Measurements from ENCODE around the gene CAPN5.

CAPN5 gene

DNA sequence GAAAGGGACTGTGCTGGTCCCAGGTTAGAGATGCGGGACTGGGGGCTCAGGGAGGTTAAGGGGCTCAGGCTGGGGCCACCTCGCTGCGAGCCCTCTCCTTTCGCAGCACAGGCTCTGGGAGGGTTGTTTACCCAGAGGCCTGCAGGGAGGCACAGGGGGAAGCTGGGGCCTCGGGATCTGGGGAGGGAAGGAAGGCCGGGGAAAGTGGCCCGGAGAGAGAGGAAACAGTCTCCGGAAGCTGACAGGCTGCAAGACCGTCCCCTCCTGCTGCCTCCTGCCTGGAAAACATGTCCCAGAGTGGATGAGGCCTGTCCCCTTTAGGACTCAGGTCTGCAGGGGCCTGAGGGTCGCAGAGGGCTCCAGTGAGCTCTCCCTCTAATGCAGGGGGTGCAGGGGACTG, 106.7 kb downstream of the CAPN5 start:
- Histone ChIP-seq H3K4me3 (no peak overlapping the region), H3K27ac (peak overlapping the region in 1 of 2 donors; percentile 28)
- no peak for DNase-seq (ENCODE audit: low spot score)
- TF ChIP-seq, protein P1, sequence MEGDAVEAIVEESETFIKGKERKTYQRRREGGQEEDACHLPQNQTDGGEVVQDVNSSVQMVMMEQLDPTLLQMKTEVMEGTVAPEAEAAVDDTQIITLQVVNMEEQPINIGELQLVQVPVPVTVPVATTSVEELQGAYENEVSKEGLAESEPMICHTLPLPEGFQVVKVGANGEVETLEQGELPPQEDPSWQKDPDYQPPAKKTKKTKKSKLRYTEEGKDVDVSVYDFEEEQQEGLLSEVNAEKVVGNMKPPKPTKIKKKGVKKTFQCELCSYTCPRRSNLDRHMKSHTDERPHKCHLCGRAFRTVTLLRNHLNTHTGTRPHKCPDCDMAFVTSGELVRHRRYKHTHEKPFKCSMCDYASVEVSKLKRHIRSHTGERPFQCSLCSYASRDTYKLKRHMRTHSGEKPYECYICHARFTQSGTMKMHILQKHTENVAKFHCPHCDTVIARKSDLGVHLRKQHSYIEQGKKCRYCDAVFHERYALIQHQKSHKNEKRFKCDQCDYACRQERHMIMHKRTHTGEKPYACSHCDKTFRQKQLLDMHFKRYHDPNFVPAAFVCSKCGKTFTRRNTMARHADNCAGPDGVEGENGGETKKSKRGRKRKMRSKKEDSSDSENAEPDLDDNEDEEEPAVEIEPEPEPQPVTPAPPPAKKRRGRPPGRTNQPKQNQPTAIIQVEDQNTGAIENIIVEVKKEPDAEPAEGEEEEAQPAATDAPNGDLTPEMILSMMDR (IDR thresholded peaks at IDR 0.05) = no peak

DNA sequence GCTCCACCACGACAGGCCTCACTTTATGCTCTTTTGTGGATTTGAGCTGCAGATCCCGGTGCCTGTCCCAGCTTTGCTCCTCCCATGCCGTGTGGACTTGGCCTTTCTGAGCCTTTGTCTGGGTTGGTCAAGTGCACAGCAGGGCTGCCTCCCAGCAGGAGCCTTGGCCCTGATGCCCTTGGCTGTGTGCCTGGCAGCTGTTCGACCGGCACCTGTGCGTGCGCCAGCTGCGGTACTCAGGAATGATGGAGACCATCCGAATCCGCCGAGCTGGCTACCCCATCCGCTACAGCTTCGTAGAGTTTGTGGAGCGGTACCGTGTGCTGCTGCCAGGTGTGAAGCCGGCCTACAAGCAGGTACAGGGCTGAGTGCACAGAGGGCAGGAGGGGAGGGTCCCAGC, 107.8 kb downstream of the CAPN5 start:
- no peak for DNase-seq (ENCODE audit: low spot score)

DNA sequence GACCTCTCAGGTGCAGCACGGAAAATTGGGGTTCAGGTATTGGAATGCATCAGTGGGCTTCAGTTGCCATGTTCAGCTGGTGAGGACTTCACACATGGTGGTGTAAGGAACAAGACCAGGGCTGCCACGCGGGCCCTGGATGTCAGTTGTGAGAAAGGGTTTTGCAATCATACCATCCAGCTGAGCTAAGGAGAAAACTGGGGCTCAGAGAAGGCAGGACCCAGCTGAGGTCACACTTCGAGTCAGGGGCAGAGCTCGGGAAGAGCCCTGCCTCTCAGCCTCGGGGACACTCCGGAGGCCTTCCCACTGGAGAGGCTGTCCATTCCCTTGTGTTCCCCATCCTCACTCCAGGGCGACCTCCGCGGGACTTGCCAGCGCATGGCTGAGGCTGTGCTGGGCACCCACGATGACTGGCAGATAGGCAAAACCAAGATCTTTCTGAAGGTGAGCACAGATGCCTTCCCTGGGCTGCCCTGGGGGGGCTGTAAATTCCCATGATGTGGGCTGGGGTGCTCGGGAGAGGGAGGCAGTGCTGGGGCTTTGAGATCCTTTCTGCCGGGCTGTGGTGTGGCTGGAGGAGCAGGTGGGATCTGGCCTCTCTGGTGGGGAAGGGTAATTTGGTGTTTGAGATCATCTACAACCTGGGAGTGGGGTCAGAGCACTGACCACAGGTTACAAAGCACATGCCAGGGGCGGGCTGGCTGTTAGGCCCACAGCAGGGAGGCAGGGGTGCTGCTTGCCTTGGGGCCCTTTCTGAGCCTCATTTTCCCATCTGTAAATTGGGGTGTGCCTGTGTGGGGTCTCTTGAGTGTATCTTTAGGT, 108.5 kb downstream of the CAPN5 start:
- Histone ChIP-seq H3K27ac (peak overlapping the region in 1 of 2 donors; percentile 61), H3K4me3 (peak overlapping the region; percentile 55)
- no peak for DNase-seq (ENCODE audit: low spot score)
- TF ChIP-seq, protein P1 (IDR thresholded peaks at IDR 0.05) = no peak

More for the DNA sequence above, 107.8 kb downstream of the CAPN5 start:
- Histone ChIP-seq H3K27ac (no peak overlapping the region), H3K4me3 (no peak overlapping the region)
- TF ChIP-seq, protein P1 (IDR thresholded peaks at IDR 0.05) = no peak
